C4-2B (cell line): ENCODE results near the gene NSF.

ENCODE experiments used
- H3K27ac ChIP-seq: fragments of 450-650 bp; 2 replicates; pipeline ENCODE4 v1.5.1; 2017
- ZFX ChIP-seq: fragments of 450-650 bp; IDR thresholded peaks from 2 replicates; pipeline ENCODE4 v1.6.1; 2017
- TF ChIP-seq, protein P1 (sequence below): fragments of 450-650 bp; conservative IDR thresholded peaks from 2 replicates; pipeline ENCODE4 v1.5.1; 2017; ENCODE audit warnings: mild to moderate bottlenecking

NSF gene

GRCh38 chr17:46756081-46756735 lies 165.7 kb downstream of the NSF start:
- TF ChIP-seq ZFX = no peak
- TF ChIP-seq, protein P1, sequence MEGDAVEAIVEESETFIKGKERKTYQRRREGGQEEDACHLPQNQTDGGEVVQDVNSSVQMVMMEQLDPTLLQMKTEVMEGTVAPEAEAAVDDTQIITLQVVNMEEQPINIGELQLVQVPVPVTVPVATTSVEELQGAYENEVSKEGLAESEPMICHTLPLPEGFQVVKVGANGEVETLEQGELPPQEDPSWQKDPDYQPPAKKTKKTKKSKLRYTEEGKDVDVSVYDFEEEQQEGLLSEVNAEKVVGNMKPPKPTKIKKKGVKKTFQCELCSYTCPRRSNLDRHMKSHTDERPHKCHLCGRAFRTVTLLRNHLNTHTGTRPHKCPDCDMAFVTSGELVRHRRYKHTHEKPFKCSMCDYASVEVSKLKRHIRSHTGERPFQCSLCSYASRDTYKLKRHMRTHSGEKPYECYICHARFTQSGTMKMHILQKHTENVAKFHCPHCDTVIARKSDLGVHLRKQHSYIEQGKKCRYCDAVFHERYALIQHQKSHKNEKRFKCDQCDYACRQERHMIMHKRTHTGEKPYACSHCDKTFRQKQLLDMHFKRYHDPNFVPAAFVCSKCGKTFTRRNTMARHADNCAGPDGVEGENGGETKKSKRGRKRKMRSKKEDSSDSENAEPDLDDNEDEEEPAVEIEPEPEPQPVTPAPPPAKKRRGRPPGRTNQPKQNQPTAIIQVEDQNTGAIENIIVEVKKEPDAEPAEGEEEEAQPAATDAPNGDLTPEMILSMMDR = no peak
- H3K27ac ChIP-seq = no peak overlapping the region

GRCh38 chr17:46756861-46757260 lies 166.4 kb downstream of the NSF start:
- no peak overlapping the region for H3K27ac ChIP-seq
- TF ChIP-seq, protein P1 = no peak
- no peak for TF ChIP-seq ZFX

- peak overlapping the region; percentile 30; the same call in 1 of the 2 replicates for H3K27ac ChIP-seq
These were observed 167.1 kb downstream of the NSF start for GRCh38 chr17:46757588-46757987.

GRCh38 chr17:46758614-46759013 lies 168.1 kb downstream of the NSF start:
- TF ChIP-seq ZFX = no peak
- TF ChIP-seq, protein P1 = no peak
- peak overlapping the region; percentile 66 for H3K27ac ChIP-seq

DNA sequence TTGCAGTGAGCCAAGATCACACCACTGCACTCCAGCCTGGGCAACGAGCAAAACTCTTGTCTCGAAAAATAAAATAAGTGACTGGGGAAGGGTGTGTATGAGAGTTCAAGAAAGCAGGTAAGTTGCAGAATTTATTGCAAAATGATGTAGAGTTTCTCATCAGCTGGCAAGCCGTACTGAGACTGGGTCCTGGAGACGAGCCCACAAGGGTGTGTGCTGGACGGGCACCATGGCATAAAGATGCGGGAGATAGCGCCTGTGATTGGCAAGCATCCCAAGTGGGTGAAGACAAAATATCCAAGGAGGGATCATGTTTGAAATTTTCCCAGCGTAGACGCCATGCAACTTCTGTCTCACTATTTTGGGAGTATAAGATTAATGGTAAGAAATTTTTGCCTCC lies 168.7 kb downstream of the NSF start:
- TF ChIP-seq, protein P1 = no peak
- no peak for TF ChIP-seq ZFX
- H3K27ac ChIP-seq = peak overlapping the region; percentile 66

GRCh38 chr17:46763416-46763815 lies 172.9 kb downstream of the NSF start:
- no peak overlapping the region; the same call in 1 of the 2 replicates for H3K27ac ChIP-seq
- TF ChIP-seq, protein P1 = no peak
- TF ChIP-seq ZFX = no peak

- peak overlapping the region; percentile 80 for H3K27ac ChIP-seq
- TF ChIP-seq, protein P1 = no peak
- TF ChIP-seq ZFX = no peak
These were observed 173.7 kb downstream of the NSF start for GRCh38 chr17:46764000-46764708.
